GM23338 (cell line): ENCODE measurements around the gene ADGRB3. TPM values are rescaled to one million over a fixed set of nuclear protein-coding genes. Genes with fewer than 3 reads are reported as not detected.

ENCODE experiments used
- ATAC-seq: fragments of 200-7000 bp; cut with Tn5 transposase; 3 replicates; pipeline ENCODE4 v1.9.1; 2020
- DNase-seq: peaks from one replicate; pipeline ENCODE4 v3.0.0-alpha.2; 2015; ENCODE audit warnings: low spot score
- H2AFZ ChIP-seq: fragments of 200-600 bp; sonication (generic); 2 replicates; pipeline ENCODE4 v1.8.0; 2016; ENCODE audit warnings: antibody characterized with exemption, mild to moderate bottlenecking, moderate library complexity
- H3F3A ChIP-seq: fragments of 200-600 bp; sonication (generic); replicated peaks from 2 replicates; pipeline ENCODE4 v1.8.0; 2017; ENCODE audit warnings: antibody characterized with exemption, mixed run types, low read depth
- H3K27ac ChIP-seq: fragments of 200-600 bp; sonication (generic); 2 replicates; pipeline ENCODE4 v1.6.1; 2016; ENCODE audit warnings: low read depth
- H3K27me3 ChIP-seq: fragments of 200-600 bp; sonication (generic); 2 replicates; pipeline ENCODE4 v1.8.0; 2016; ENCODE audit warnings: mild to moderate bottlenecking, mixed run types, moderate library complexity; ENCODE audit not compliant: insufficient read depth
- H3K36me3 ChIP-seq: fragments of 200-600 bp; sonication (generic); 2 replicates; pipeline ENCODE4 v1.8.0; 2016; ENCODE audit warnings: mild to moderate bottlenecking; ENCODE audit not compliant: insufficient read depth
- H3K4me1 ChIP-seq: fragments of 200-600 bp; sonication (generic); 2 replicates; pipeline ENCODE4 v1.8.0; 2016; ENCODE audit warnings: mild to moderate bottlenecking, moderate library complexity; ENCODE audit not compliant: insufficient read depth
- H3K4me2 ChIP-seq: fragments of 200-600 bp; sonication (generic); 2 replicates; pipeline ENCODE4 v1.7.1; 2017; ENCODE audit warnings: mixed run types
- H3K4me3 ChIP-seq: fragments of 200-600 bp; sonication (generic); 2 replicates; pipeline ENCODE4 v1.6.1; 2016; ENCODE audit warnings: mixed run types
- H3K79me2 ChIP-seq: fragments of 200-600 bp; sonication (generic); replicated peaks from 2 replicates; pipeline ENCODE4 v1.8.0; 2017; ENCODE audit warnings: mild to moderate bottlenecking; ENCODE audit not compliant: insufficient read depth
- H3K9me2 ChIP-seq: fragments of 200-600 bp; sonication (generic); 2 replicates; pipeline ENCODE4 v1.8.0; 2017; ENCODE audit not compliant: insufficient read depth
- H4K20me1 ChIP-seq: fragments of 200-600 bp; sonication (generic); replicated peaks from 2 replicates; pipeline ENCODE4 v1.8.0; 2017; ENCODE audit warnings: mild to moderate bottlenecking; ENCODE audit not compliant: insufficient read depth
- H3K27ac Mint-ChIP-seq: 2 replicates; pipeline ENCODE4 v1.8.0; 2020; ENCODE audit warnings: inconsistent platforms, mild to moderate bottlenecking, moderate library complexity, mixed read lengths
- H3K27me3 Mint-ChIP-seq: 3 replicates; pipeline ENCODE4 v1.8.0; 2022; ENCODE audit warnings: low read depth, mild to moderate bottlenecking, moderate library complexity, mixed read lengths, inconsistent platforms; ENCODE audit not compliant: insufficient read depth, poor library complexity
- H3K36me3 Mint-ChIP-seq: 3 replicates; pipeline ENCODE4 v1.8.0; 2021; ENCODE audit warnings: low read depth, mild to moderate bottlenecking, inconsistent platforms, moderate library complexity, mixed read lengths
- H3K4me1 Mint-ChIP-seq: 3 replicates; pipeline ENCODE4 v1.8.0; 2020; ENCODE audit warnings: mild to moderate bottlenecking, inconsistent platforms, mixed read lengths
- H3K4me3 Mint-ChIP-seq: 3 replicates; pipeline ENCODE4 v1.8.0; 2021; ENCODE audit warnings: moderate library complexity, mild to moderate bottlenecking, inconsistent platforms, mixed read lengths
- H3K9me3 Mint-ChIP-seq: 3 replicates; pipeline ENCODE4 v1.8.0; 2020; ENCODE audit warnings: moderate library complexity, mild to moderate bottlenecking, inconsistent platforms, mixed read lengths
- CREB1 ChIP-seq: fragments of 250-450 bp; sonication (Bioruptor Pico); IDR thresholded peaks from 2 replicates; pipeline ENCODE4 v1.5.0; 2020; ENCODE audit warnings: low read depth, mild to moderate bottlenecking, moderate library complexity
- EZH2 ChIP-seq: fragments of 200-600 bp; sonication (generic); IDR thresholded peaks from one replicate; pipeline ENCODE4 v1.8.0; 2017; ENCODE audit warnings: antibody characterized with exemption, mild to moderate bottlenecking, low read depth; ENCODE audit not compliant: unreplicated experiment
- EZH2phosphoT487 ChIP-seq: fragments of 200-600 bp; sonication (generic); IDR thresholded peaks from one replicate; pipeline ENCODE4 v1.8.1; 2018; ENCODE audit warnings: antibody characterized with exemption; ENCODE audit not compliant: unreplicated experiment
- JUNB ChIP-seq: IDR thresholded peaks from one replicate; pipeline ENCODE4 v1.6.1; 2016; ENCODE audit warnings: antibody characterized with exemption; ENCODE audit not compliant: unreplicated experiment
- NANOG ChIP-seq: IDR thresholded peaks from 2 replicates; pipeline ENCODE4 v1.6.1; 2016; ENCODE audit warnings: antibody characterized with exemption, borderline replicate concordance
- POLR2AphosphoS5 ChIP-seq: IDR thresholded peaks from 2 replicates; pipeline ENCODE4 v1.6.1; 2016; ENCODE audit warnings: antibody characterized with exemption, low read depth
- STAT1 ChIP-seq: IDR thresholded peaks from one replicate; pipeline ENCODE4 v1.6.1; 2016; ENCODE audit warnings: antibody characterized with exemption; ENCODE audit not compliant: unreplicated experiment
- ZNF114 ChIP-seq: fragments of 250-450 bp; sonication (Bioruptor Pico); IDR thresholded peaks from 2 replicates; pipeline ENCODE4 v1.5.0; 2020; ENCODE audit warnings: mild to moderate bottlenecking, moderate library complexity
- ZNF331 ChIP-seq: fragments of 250-450 bp; sonication (Bioruptor Pico); IDR thresholded peaks from 2 replicates; pipeline ENCODE4 v1.5.0; 2020; ENCODE audit warnings: low read depth, mild to moderate bottlenecking, moderate library complexity
- polyA plus RNA-seq: library from polyadenylated mRNA; unstranded; fragments of >200 nt; fragmentation: Nextera tagmentation; extraction: Ambion mirVana; gene quantifications from 2 replicates; pipeline ENCODE4 v1.2.1, GENCODE V29; 2016
- total RNA-seq: library from RNA; depleted of rRNA; stranded (reverse); fragments of >200 nt; shearing (Covaris generic); gene quantifications from 2 replicates; pipeline ENCODE4 v1.2.3, GENCODE V29; 2014
- TF ChIP-seq, protein P1 (sequence below): fragments of 250-450 bp; sonication (Bioruptor Pico); IDR thresholded peaks from 2 replicates; pipeline ENCODE4 v1.5.0; 2020; ENCODE audit warnings: mild to moderate bottlenecking, moderate library complexity
- TF ChIP-seq, protein P2 (sequence below): IDR thresholded peaks from one replicate; pipeline ENCODE4 v1.6.1; 2018; ENCODE audit warnings: antibody characterized with exemption; ENCODE audit not compliant: unreplicated experiment
- TF ChIP-seq, protein P3 (sequence below), 2 experiments: fragments of 200-600 bp in 1 of 2; sonication (generic) in 1 of 2; conservative IDR thresholded peaks; 2 replicates each; pipeline versions ENCODE4 v1.5.1 to v1.6.1; 2016 to 2017; ENCODE audit warnings: antibody characterized with exemption in 2 of 2, low read depth in 2 of 2, mild to moderate bottlenecking in 2 of 2, moderate library complexity in 1 of 2
- TF ChIP-seq, protein P4 (sequence below): IDR thresholded peaks from 2 replicates; pipeline ENCODE4 v1.6.1; 2016; ENCODE audit warnings: antibody characterized with exemption

The ADGRB3 gene
- total and polyA plus RNA-seq, 2 experiments from 2014 or later = 0.92 to 4.0 TPM

DNA sequence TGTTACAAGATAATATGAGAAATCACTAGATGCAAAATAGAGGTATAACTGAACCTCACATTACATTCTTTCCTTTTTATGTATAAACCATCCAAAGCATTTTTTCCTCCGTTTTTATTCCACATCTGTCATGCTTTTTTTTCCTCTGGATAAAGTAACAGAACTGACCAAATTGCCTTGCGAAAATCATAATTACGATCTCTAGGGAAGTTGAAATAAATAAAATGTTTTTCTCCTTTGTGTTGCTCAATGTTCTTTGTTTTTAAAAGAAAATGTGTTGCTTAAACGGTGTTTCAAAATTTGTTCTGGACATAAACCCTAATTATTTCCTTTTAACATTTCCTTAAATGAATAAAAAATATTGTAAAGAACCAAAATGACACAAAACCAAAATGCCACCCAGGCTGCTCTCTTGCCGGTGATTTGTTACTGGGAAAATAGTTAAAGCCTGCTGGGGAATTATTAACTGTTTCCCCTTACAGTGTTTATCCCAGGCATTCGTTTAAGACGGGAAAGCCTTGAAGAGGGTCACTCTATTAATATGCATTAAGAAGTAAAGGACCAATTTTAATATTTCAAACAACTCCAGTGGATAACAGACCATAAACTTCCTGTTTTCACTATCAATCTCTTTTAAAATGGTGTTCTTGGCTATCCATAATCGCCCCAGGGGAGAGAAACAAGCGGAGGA, 1.7 kb upstream of the ADGRB3 start:
- H3F3A ChIP-seq = 0 out of 2 replicates have a peak, but pooled peaks cover 6% of the 10 kb centered on the region
- peaks cover 28% of the 10 kb centered on the region for H3K4me1 ChIP-seq
- no peak overlapping the region for H3K27ac ChIP-seq
- H3K4me1 Mint-ChIP-seq = peaks cover 20% of the 10 kb centered on the region
- no peaks in the 10 kb centered on the region for H3K9me3 Mint-ChIP-seq
- H4K20me1 ChIP-seq = no peaks in the 10 kb centered on the region
- H3K9me2 ChIP-seq = no peaks in the 10 kb centered on the region
- peak overlapping the region; percentile 97 for H3K4me2 ChIP-seq
- TF ChIP-seq EZH2phosphoT487 (no peak), CREB1 (CRISPR knock-in tag) (no peak), STAT1 (no peak), ZNF114 (CRISPR knock-in tag) (no peak), EZH2 (no peak), POLR2AphosphoS5 (no peak), JUNB (no peak), ZNF331 (CRISPR knock-in tag) (no peak), NANOG (no peak)
- TF ChIP-seq, protein P1, sequence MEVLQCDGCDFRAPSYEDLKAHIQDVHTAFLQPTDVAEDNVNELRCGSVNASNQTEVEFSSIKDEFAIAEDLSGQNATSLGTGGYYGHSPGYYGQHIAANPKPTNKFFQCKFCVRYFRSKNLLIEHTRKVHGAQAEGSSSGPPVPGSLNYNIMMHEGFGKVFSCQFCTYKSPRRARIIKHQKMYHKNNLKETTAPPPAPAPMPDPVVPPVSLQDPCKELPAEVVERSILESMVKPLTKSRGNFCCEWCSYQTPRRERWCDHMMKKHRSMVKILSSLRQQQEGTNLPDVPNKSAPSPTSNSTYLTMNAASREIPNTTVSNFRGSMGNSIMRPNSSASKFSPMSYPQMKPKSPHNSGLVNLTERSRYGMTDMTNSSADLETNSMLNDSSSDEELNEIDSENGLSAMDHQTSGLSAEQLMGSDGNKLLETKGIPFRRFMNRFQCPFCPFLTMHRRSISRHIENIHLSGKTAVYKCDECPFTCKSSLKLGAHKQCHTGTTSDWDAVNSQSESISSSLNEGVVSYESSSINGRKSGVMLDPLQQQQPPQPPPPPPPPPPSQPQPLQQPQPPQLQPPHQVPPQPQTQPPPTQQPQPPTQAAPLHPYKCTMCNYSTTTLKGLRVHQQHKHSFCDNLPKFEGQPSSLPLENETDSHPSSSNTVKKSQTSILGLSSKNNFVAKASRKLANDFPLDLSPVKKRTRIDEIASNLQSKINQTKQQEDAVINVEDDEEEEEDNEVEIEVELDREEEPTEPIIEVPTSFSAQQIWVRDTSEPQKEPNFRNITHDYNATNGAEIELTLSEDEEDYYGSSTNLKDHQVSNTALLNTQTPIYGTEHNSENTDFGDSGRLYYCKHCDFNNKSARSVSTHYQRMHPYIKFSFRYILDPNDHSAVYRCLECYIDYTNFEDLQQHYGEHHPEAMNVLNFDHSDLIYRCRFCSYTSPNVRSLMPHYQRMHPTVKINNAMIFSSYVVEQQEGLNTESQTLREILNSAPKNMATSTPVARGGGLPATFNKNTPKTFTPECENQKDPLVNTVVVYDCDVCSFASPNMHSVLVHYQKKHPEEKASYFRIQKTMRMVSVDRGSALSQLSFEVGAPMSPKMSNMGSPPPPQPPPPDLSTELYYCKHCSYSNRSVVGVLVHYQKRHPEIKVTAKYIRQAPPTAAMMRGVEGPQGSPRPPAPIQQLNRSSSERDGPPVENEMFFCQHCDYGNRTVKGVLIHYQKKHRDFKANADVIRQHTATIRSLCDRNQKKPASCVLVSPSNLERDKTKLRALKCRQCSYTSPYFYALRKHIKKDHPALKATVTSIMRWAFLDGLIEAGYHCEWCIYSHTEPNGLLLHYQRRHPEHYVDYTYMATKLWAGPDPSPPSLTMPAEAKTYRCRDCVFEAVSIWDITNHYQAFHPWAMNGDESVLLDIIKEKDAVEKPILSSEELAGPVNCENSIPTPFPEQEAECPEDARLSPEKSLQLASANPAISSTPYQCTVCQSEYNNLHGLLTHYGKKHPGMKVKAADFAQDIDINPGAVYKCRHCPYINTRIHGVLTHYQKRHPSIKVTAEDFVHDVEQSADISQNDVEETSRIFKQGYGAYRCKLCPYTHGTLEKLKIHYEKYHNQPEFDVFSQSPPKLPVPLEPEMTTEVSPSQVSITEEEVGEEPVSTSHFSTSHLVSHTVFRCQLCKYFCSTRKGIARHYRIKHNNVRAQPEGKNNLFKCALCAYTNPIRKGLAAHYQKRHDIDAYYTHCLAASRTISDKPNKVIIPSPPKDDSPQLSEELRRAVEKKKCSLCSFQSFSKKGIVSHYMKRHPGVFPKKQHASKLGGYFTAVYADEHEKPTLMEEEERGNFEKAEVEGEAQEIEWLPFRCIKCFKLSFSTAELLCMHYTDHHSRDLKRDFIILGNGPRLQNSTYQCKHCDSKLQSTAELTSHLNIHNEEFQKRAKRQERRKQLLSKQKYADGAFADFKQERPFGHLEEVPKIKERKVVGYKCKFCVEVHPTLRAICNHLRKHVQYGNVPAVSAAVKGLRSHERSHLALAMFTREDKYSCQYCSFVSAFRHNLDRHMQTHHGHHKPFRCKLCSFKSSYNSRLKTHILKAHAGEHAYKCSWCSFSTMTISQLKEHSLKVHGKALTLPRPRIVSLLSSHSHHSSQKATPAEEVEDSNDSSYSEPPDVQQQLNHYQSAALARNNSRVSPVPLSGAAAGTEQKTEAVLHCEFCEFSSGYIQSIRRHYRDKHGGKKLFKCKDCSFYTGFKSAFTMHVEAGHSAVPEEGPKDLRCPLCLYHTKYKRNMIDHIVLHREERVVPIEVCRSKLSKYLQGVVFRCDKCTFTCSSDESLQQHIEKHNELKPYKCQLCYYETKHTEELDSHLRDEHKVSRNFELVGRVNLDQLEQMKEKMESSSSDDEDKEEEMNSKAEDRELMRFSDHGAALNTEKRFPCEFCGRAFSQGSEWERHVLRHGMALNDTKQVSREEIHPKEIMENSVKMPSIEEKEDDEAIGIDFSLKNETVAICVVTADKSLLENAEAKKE (CRISPR knock-in tag) = no peak
- TF ChIP-seq, protein P2, sequence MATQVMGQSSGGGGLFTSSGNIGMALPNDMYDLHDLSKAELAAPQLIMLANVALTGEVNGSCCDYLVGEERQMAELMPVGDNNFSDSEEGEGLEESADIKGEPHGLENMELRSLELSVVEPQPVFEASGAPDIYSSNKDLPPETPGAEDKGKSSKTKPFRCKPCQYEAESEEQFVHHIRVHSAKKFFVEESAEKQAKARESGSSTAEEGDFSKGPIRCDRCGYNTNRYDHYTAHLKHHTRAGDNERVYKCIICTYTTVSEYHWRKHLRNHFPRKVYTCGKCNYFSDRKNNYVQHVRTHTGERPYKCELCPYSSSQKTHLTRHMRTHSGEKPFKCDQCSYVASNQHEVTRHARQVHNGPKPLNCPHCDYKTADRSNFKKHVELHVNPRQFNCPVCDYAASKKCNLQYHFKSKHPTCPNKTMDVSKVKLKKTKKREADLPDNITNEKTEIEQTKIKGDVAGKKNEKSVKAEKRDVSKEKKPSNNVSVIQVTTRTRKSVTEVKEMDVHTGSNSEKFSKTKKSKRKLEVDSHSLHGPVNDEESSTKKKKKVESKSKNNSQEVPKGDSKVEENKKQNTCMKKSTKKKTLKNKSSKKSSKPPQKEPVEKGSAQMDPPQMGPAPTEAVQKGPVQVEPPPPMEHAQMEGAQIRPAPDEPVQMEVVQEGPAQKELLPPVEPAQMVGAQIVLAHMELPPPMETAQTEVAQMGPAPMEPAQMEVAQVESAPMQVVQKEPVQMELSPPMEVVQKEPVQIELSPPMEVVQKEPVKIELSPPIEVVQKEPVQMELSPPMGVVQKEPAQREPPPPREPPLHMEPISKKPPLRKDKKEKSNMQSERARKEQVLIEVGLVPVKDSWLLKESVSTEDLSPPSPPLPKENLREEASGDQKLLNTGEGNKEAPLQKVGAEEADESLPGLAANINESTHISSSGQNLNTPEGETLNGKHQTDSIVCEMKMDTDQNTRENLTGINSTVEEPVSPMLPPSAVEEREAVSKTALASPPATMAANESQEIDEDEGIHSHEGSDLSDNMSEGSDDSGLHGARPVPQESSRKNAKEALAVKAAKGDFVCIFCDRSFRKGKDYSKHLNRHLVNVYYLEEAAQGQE = no peak
- TF ChIP-seq, protein P3, sequence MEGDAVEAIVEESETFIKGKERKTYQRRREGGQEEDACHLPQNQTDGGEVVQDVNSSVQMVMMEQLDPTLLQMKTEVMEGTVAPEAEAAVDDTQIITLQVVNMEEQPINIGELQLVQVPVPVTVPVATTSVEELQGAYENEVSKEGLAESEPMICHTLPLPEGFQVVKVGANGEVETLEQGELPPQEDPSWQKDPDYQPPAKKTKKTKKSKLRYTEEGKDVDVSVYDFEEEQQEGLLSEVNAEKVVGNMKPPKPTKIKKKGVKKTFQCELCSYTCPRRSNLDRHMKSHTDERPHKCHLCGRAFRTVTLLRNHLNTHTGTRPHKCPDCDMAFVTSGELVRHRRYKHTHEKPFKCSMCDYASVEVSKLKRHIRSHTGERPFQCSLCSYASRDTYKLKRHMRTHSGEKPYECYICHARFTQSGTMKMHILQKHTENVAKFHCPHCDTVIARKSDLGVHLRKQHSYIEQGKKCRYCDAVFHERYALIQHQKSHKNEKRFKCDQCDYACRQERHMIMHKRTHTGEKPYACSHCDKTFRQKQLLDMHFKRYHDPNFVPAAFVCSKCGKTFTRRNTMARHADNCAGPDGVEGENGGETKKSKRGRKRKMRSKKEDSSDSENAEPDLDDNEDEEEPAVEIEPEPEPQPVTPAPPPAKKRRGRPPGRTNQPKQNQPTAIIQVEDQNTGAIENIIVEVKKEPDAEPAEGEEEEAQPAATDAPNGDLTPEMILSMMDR (conservative IDR thresholded peaks at IDR 0.05; ENCODE audit: low read depth in 2 of 2) = no peak
- TF ChIP-seq, protein P4, sequence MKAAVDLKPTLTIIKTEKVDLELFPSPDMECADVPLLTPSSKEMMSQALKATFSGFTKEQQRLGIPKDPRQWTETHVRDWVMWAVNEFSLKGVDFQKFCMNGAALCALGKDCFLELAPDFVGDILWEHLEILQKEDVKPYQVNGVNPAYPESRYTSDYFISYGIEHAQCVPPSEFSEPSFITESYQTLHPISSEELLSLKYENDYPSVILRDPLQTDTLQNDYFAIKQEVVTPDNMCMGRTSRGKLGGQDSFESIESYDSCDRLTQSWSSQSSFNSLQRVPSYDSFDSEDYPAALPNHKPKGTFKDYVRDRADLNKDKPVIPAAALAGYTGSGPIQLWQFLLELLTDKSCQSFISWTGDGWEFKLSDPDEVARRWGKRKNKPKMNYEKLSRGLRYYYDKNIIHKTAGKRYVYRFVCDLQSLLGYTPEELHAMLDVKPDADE = no peak
- H3K36me3 Mint-ChIP-seq = no peaks in the 10 kb centered on the region
- peak overlapping the region; percentile 93 for H3K4me3 Mint-ChIP-seq
- peak overlapping the region; percentile 85 for H3K4me3 ChIP-seq
- no peak for ATAC-seq
- no peak for DNase-seq
- peaks cover 22% of the 10 kb centered on the region for H3K27me3 Mint-ChIP-seq
- no peaks in the 10 kb centered on the region for H3K36me3 ChIP-seq
- H3K79me2 ChIP-seq = no peaks in the 10 kb centered on the region
- H3K27ac Mint-ChIP-seq = no peak overlapping the region
- H2AFZ ChIP-seq = 0 out of 2 replicates have a peak overlapping the region, but pooled peaks have one; percentile 94
- H3K27me3 ChIP-seq = peaks cover 43% of the 10 kb centered on the region
